Stimulated activated CD8-positive, alpha-beta memory T cell treated with anti-CD3 and anti-CD28 coated beads, Interleukin-12 subunit alpha, Interleukin-12 subunit beta, amount 100 ng/mL, for 24 hours (primary cell): ENCODE measurements around the gene IL20RA.
"Not testable (repeated sequence)": the region's sequence is repeated elsewhere in the genome, so short reads cannot be mapped to it uniquely, and the experiment has no call there.

ENCODE experiments used
- DNase-seq: peaks from one replicate; pipeline ENCODE4 v3.0.0-alpha.2; 2020; ENCODE audit errors: extremely low read depth

Gene IL20RA

DNA sequence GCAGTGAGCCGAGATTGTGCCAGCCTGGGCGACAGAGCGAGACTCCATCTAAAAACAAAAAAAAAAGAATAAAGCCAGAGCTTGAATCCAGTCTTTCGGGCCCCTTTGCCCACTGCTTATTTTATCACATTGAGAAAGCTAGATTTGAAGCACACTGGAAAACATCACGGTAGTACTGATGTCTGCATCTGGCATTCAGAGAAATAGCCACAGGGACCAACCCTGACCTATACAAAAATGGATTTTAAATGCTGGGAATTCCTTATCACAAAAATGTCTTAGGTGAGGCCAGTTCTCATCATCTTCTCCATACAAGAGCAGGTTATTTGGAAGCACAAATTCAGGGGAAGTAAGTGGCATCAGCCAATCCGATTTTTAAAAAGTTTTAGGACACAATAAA, 73.2 kb downstream of the IL20RA start:
- DNase-seq = no peak

DNA sequence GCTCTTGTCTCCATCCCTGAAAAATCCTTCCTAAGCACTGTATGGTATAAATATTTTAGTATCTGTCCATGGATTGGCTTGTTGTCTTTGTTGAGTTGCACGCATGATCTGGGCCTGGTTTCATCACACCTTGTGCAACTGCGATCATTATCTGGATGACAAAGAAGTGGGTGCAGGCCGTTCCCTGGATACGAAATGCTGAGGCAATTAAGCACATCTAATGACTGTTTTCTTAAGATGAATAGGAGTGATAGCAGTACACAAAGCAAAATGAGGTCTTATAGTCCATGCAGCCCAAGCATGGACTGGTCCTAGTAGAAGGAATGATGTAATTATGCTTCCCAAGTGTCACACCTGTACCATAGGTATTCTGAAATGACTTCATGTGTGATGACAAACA, 74.8 kb downstream of the IL20RA start:
- no peak for DNase-seq

DNA sequence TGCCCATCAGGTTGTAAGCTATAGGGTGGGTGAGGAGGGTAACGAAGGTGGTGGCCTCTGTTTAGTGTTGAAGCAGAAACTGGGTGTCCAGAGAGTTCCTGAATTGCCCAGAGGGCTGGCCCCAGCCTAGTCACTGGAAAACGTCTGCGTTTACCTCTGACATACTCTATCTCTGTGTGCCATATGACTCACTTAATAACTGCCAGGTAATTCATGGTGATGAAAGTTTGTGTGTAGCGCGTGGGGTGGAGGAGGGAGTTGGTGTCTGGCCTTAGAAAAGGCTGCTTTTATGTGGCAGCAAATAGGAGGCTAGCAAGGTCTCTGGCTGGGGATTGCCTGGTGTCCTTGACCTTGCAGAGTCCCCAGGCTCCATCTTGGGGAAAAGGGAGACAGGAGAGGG, 75.3 kb downstream of the IL20RA start:
- DNase-seq = no peak

DNA sequence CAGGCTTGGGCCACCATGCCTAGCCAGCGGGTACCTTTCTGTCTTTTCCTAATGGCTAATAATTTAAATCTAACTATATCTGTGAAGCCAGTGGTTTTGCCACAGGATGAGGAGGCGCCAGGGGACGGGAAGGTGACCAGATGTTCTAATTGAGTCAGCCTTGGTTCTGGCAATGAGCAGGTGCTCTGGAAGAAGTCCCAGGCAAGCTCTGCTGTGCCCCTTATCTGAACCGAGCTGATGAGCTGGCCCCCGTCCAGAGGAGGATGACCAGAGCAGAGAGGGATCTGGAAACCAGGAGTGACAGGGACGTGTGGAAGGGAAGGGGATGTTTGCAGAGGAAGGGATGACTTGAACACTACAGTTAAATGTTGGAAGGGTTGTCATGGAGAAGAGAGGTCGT, 75.9 kb downstream of the IL20RA start:
- DNase-seq = no peak

DNA sequence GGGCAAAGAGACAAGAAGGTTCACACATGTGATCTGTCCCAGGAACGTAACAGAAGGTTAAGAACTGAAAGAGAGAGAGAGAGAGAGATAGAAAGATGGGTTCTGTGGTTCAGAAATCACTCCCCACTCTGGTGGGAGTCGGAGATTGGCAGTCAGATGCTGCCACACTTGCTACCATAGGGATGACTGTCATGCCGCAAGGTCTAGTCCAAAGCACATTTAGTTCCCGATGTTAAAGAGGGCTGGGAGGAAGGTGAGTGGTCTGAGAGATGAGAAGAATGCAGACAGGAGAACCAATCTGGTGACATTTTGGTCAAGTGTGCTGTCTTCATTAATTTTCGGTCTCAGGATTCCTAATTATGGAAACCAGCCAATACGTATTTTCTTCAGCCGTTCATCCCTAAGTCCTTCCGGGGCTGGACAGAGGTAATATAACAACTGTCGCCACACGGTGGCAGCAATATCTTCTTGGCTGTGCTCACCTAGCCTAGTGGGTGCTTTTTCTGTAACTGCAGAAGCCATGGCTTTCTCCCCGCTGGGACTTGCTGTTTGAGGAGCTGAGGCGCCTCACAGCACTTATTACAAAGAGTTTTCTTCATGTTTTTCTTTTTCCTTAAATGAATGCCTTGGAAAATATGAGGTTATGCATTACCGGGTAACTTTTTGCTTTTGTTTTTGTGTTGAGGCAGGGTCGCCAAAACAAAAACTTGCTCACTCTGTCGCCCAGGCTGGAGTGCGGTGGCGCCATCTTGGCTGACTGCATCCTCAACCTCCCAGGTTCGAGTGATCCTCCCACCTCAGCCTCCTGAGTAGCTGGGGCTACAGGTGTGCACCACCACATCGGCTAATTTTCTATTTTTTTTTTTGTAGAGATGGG, 76.7 kb downstream of the IL20RA start:
- DNase-seq = peak; percentile 11

DNA sequence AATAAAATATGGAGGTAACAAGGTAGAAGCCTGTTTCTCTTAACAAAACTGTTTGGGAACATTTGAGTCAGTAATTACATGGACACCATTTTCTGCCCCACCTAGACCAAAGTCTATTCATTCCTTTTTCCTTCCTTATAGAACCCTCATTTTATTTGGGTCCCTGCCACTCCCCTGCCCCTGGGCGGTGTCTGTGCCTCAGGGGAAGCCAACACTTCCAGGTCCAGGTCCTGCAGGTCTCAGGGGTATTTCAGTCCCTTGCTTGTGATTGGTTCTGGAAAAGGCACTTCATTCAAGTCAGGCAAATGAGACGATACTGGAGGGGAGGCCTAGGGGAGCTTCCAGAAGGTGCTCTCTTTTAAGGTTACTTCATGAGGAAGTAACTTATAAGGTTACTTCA, 80.4 kb downstream of the IL20RA start:
- no peak for DNase-seq

- no peak for DNase-seq
Observed at GRCh38 chr6:136963259-136963658, 81.5 kb downstream of the IL20RA start.

DNA sequence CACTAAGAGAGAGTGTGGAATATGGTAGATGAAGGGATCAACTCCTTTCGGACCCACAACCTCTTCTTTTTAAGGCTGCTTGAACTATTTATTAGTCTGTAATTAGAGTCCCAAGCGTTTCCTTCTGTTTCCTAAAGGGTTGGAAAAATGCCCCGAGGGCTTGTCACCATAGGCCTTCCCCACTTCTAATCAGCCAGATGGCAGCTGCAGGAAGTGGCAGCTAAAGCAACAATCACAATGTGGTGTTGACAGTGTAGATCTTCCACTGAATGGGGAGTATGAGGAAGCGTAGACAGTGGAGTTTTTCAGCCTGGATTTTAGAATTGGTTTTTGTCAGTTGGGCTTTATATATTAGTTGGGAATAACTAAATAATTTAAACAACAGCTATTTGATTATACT, 82.1 kb downstream of the IL20RA start:
- no peak for DNase-seq

DNA sequence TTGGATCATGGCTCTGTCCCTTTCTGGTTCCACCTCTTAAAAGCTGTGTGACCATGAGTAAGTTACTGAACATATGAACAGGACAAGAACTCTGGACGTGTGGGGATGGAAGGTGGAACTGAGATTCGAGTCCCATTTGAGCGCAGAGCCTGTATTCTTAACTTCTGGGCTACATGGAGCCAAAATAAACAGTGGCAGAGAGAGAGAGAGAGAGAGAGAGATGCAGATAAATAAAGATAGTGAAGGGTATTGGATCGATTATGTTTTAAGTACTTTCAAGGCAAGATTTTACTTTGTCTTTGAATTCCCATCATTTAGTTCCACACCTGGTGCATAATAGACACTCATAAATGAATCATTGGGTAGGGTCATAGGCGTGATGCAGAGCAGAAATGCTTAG, 82.9 kb downstream of the IL20RA start:
- DNase-seq = no peak

GRCh38 chr6:136960781-136961180, 84.0 kb downstream of the IL20RA start:
- DNase-seq = no peak

- DNase-seq = not testable (repeated sequence)
Observed at GRCh38 chr6:136959935-136960334, 84.8 kb downstream of the IL20RA start.

DNA sequence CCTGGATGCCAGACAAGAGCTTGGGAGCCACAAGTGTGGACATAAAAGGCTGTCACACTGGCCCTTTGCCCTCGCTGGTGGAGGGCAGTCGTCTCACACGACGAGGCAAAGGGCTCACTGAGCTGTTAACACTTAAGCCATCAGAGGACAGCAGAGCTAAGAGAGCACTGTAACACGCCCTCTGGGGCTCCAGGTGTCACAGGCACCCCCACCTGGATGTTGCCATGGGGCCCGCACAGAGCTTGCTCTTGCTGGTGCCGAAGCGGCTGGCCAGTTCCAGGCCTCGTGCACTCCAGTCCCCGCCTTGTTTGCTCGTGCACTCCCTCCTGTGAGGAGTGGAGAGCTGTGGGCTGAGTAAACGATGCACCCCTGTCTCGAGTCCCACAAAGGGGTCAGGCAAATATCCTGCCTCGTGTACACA, 85.3 kb downstream of the IL20RA start:
- DNase-seq = no peak

DNA sequence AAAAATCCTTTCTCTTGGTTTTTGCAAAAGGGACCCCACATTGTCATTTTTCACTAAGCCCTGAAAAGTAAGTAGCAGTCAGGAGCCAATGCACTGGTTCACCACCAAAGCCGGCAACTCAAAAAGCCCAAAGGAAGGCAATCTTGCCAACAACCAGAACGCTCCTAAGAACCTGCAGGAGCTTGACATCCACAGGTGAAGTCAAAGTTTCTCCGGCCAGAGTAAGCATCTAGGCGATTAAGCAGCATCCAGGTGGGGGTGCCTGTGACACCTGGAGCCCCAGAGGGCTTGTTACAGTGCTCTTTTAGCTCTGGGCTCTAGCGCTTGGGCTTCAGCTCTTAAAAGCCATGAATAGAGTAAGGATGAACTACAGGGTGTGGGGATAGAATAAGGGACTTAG, 86.6 kb downstream of the IL20RA start:
- no peak for DNase-seq

DNA sequence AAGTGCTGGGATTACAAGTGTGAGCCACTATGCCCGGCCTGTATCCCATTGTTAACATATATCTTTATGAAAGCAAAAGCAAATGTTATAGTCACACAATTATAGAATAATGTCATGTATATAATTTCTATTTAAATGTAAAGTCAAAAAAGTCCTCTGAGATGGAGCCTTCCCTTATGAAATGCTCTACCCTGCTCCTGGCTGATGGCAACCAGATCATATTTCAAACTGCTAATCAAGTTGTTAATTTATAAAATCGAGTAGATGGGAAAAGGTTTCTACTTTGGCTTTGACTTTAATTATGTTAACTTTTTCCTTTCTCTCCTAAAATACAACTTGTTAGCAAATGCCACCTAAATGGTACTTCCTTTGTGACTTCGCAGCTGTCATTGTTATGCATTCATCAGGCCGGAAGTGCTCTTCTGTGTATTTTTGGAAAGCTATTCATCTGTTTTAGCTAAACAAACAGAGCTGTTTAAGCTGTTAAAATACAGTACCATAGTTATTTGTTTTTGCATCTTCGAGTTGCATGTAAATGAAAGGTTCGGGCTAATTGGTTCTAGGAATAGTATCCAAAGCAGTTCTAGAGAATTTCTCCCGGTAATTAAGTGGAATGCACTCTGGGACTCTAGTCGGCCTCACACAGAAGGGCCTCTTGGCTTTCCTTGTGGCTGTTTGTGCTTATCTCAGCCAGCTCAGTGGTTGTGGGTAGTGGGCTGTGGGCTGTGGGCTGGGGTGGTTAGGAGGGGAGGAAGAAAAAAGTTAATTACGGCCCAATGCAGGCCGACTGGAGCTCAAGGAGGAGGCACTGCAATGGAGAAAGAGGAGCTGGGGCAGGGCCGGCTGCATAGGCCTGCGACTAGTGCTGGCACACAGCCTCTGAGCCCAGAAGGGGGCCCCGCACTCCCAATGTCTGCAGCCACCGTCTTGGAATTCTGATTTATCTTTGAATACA, 87.9 kb downstream of the IL20RA start:
- DNase-seq = no peak

GRCh38 chr6:136955123-136955522, 89.6 kb downstream of the IL20RA start:
- no peak for DNase-seq

GRCh38 chr6:136952714-136953260, 92.0 kb downstream of the IL20RA start:
- DNase-seq = no peak

DNA sequence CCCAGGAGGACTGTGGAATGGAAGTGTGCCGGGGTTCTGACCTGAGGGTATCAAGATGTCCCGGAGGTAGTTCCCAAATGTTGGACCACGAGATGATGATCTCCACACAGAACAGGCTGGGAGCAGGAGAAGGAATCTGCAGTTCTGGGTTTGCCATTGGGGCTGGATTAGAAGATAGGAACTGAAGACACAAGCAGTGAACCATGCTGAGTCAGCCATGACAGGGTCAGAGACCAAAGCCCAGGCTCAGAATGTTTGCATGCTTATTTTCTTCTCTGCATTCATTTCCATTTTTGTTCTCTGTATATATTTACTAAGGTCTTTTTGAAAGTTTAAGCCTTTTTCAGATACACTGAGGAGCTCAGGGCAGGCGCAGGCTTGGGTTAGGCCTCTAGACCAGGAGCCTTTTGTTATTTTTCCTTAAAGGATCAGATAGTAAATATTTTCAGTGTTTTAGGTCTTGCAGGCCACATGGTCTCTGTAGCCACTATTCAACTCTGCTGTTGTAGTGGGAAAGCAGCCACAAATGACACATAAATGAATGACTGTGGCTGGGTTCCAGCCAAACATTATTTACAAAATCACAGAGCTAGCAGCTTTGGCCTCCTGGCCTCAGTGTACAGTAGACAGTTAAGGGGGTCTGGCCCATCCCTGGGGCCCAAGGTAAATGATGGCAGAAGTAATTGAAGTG, 94.2 kb downstream of the IL20RA start:
- no peak for DNase-seq
